NCI-H1436 (cell line): ENCODE data around the gene CPNE2.
"Not testable (repeated sequence)": the region's sequence is repeated elsewhere in the genome, so short reads cannot be mapped to it uniquely, and the experiment has no call there.

Experiments
- DNase-seq: peaks from one replicate; lab custom pipeline; 2025; lab: John Stamatoyannopoulos, UW

Gene CPNE2

DNA sequence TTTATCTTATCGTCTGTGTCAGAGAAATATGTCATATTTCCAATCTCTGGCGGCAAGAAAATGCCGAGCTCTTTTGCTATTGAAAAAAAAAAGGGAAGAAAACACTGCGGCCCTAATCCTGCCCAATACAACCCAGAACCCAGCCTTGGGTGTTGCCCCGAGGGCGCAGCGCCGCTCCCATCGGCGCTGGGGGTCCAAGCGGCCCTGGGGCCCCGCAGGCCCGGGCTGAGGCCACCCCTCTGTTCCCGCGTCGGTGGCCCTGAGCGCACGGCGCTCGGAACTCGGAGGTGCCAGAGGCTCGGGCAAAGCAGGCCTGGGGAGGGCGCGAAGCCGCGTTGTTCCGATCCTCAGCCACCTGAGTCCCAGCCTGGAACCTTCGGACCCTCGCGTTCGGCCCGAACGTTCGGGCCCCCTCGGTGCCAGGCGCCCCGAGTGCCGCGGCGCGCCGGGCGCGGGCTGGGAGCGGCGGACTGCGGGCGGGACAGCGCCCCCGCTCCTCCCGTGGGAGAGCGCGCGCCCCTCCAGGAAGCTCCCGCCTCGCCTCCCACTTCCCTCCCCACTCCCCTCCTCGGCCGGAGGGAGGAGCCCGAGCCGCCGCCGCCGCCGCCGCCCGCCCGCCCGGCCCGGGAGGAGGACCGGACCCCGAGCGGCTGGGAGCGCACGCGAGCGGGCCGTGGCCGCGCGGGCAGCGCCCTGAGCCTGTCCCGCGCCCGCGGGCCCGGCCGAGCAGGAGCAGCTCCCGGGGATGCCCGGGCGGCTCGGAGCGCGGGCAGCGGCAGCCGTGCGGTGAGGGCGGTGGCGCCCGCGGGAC lies at the start of gene CPNE2:
CPNE2 (plus strand) TSS at position 609 of the 811 bp plus-strand sequence. CDS start 18,160 bp downstream, outside the sequence.
- peak; percentile 77 for DNase-seq

DNA sequence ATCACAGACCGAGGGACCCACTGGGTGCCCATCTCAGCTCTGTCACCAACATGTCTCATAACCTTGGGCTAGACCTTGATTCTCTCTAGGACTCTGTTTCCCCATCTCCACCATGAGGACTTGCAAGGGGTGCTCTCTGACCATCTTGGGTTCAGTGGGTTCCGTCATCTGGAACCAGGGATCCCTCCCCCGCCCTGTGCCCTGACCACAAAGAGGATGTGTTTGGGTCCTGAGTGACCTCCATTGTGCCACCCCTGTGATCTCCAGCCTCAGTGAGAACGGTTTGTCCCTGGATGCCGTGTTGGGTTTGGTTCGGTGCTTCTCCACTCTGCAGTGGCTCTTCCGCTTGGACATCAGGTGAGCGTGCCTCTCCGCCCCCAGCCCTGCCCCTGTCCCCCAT lies 49.1 kb upstream of the CPNE2 start:
- DNase-seq = no peak

DNA sequence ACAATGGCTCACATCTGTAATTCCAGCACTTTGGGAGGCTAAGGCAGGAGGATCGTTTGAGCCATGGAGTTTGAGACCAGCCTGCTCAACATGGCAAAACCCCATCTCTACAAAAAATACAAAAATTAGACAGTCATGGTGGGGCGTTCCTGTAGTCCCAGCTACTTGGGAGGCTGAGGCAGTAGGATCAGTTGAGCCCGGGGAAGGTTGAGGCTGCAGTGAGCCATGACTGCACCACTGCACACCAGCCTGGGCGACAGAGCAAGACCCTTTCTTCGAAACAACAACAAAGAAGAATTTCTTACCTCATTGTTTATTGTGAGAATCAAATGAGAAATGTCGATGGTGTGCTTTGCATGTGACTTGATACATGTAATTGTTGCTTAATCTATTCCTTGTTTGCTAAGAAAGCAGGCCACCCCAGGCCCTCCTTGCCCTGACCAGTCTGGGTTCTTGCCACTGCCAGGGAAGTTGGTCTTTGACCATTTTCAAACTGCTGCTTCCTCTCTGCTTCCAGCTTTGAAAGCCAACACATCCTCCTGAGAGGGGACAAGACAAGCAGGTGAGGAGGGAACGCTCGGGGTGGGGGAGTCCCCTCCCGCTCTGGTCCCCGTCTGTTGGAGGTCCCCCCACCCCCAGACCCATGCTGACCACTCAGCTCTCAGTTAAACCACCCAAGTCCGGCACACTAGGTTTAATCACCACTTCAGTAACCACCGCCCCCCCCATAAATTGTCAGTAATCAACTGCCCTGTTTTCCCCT lies 47.3 kb upstream of the CPNE2 start:
- no peak for DNase-seq

DNA sequence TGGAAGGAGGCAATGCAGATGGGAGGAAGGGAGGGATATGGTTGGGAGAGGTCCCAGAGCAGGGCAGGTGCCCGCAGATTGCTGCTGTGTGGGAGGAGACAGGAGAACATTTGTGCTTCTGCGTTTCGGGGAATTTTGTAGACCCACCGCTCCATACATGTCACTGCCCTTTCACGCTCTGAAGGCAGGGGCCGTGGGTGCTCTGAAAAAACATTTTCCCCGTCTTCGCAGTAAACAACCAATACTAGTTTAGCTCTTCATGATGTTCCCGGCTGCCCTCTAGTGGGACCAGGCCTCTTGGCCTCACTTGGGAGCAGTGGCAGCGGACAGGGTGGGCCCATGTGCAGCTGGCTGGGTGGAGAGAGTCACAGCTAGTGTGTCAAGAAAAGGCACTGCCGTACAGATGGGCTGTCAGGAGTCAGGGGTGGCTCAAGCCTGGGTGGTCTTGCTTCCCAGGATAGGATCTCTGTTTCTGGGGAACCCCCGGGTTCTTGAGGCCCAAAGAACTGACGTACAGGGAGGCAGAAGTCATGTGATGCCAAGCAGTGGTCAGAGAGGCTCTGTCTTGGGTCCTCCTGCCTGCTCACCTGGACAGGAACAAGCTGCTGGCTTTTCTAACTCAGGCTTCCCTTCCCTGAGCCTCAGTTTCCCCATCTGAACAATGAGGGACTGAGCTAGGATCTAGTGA lies 46.5 kb upstream of the CPNE2 start:
- DNase-seq = no peak

DNA sequence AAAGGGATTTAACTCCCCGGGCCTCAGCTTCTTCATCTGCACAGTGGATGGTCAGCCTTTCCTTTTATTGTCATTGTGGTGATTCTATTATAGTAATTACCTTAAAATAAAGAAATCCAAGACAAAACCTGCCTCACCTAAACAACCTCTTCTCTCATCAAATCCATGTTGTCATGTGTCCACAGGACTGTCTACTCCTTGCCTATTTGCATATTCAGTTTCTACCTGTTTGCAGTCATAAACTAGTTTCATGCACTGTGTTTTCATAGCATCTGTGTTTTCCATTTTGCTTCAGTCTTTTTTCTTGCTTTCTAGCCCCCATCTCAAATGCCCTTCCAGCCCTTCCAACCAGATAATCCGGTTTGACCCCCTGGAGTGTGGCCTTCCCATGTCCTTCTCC lies 44.3 kb upstream of the CPNE2 start:
- DNase-seq = no peak

DNA sequence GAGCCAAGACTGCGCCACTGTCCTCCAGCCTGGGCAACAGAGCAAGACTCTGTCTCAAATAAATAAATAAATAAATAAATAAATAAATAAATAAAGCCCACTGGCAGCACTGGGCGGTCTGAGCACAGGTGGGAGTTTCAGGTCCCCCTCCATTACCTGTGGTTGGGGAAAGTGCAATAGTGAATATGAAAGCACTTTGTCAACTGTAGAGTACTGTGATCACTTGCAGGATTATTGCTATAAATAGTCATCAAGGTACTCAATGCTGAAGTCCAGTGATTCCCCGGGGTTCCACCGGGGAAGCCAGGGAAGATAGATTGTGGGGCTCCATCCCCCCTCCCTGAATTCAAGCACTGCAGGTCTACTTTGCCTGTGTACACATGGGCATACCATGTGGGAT lies 42.7 kb upstream of the CPNE2 start:
- no peak for DNase-seq

DNA sequence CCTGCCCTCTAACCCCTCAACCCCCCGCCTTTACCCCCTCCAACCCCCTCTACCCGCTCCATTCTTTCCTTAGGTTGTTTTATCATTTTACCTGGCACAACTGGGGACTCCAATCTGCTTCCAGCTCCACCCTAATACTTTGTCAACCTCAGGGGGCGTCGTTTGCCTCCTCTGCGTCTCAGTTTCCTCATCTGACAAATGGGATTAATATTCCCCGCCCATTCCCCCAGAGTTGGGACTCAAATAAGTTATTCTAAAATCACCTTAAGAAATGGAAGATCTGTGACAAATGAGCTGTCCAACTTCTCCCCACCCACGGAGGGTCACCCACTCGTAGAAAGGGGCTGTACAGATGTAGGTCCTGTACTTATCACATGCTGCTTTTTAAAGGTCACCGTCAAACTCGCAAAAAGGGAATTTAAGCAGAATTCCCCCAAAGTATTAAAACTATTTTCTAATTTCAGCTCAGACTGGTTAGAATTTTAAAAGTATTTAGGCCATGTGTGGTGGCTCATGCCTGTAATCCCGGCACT lies 40.6 kb upstream of the CPNE2 start:
- DNase-seq = no peak

DNA sequence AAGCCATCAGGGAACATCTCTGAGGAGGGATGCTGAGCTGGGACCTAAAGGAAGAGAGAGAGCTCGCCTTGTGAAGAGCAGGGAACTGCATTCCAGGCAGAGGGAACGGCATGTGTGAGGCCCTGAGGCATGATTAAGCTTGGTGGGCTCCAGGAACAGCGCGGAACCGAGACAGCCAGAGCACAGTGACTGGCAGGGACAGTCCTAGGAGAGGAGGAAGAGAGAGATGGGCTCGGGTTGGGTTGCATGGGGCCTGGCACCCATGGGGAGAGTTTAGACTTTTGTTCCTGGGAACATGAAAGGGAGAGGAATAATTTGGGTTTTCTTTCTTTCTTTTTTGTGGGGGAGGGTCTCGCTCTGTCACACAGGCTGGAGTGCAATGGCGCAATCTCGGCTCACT lies 39.2 kb upstream of the CPNE2 start:
- DNase-seq = no peak

DNA sequence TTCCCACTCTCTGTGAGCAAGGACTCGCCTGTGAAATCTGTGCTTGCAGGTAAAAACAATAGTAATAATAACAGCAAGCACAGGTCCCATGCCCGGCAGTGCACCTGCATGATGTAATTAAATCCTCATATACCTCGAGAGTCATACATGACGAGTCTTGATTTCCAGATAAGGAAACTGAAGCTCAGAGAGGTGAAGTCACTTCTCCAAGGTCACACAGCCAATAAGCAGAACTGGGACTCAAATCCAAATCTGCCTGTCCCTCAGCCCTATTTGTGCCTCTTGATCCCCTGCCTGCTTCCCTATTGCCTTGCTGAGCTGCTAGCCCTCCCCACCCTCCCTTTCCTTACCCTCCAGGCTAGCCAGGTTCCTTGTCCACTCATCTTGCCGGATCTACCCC lies 38.0 kb upstream of the CPNE2 start:
- no peak for DNase-seq

DNA sequence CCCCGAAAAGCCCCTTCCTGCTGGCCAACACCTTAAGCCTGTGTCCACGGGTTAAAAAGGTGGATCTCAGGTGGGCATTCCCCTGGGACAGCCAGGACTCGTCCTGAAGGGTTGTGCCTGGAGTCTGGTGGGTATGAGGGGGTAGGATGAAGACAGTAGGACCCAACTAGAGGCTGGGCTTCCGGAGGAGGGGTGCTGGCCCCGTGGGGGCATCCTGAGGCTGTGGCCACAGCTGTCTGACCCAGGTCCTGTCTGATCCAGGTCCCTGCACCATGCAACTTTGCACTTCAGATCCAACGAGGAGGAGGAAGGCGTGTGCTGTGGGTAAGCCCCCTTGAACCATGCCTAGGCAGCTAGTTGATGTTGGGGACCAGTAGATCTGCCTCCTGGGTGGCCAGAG lies 37.6 kb upstream of the CPNE2 start:
- no peak for DNase-seq

DNA sequence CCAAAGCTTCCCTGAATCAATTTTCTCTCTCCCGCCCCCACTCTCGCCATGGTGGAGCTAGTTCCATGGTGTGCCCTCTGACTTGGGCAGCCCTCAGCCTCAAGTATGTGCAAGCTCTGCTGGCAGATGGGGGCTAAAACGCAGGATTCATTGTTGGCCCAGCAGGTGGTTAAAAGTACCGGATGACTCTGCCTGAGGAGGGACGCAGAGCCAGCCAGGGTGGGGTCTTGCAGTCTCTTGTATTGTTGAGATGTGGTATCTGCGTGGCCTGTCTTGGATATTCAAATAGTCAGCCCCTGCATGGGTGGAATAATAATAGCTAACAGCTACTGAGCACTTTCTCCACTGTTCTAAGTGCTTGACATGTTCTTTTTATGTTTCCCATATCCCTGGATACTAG lies 36.7 kb upstream of the CPNE2 start:
- no peak for DNase-seq

DNA sequence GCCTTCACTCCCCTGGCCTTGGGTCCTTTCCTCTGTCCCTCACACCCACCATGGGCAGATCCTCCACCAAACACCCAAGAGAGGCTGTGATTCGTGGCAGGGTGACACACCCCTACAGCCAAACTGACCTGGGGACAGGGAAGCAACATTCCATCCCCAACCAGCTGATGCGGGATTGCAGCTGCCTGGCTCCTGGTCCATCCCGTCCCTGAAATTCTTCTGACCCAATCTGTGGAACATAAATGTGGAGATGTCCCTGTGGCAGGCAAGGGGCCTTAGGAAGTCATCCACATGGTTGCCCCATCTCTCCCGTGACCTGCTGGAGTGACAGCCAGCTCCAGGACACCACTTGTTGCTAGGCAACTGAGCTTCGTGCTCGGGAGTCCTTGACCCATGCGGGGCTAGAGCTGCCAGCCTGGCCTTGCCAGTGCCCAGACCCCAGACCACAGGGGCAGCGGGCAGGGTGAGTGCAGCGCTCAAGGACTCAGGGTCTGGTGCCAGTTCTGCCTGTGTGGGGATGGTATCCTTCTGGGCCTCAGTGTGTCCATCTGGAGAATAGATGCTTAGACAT lies 34.0 kb upstream of the CPNE2 start:
- DNase-seq = no peak

DNA sequence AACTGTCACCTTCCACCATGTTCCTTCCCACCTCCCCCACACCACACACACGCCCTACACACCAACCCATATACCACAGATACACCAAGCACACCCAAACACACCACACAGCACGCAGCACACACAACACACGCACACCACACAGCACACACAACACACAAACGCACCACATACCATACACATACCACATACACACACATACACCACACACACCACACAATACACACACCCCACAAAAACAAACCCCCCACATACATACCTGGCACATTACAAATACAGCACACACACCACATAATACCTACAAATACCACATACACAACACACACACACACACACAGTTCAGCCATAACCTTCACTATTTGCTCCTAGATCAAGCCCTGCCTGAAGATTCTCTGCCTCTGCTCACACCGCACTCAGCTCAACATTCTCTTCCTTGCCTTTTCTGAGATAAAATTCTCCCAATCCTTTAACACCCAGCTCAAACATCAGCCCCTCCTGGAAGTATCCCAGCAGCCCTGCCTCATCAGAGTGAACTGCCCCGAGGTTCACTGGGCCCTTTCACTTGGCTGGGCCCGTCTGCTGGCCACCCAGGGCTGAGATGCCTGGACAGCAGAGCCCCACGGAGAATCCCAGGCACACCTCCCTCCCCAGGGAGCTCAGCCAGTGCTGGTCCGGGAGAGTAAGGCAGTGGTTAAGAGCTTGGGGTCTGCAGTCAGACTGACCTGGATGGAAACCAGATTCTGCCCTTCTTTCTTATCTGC lies 31.9 kb upstream of the CPNE2 start:
- no peak for DNase-seq

DNA sequence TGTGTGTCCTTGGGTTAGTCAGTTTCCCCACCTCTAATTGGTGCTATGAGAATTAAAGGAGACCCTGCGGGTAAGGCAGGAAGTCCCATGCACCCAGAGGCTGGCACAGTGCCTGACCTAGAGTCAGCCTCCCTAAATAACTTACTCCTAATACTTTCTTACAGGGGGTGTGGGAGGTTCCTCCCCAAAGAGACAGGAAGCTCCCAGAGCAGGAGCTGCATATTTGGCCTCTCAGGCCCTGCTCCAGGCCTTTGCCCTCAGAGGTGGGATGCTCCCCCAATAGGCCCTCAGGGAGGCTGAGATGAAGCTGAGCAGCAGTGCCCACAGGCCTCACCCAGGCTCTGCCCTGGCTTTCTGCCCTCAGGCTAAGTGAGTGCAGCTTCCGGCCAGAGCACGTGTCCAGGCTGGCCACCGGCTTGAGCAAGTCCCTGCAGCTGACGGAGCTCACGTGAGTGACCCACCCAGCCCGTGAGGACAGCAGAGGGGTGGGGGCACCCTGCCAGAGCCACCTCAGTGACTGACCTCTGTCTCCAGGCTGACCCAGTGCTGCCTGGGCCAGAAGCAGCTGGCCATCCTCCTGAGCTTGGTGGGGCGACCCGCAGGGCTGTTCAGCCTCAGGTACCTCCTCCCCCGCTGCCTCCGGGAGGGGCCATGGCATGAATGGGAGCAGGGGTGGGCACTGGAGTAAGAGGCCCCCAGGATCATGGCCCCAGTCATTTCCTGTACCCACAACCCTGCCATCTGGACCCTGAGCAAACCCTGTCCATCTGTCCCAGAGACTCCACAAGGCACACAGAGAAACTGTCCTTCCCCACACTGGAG lies 31.1 kb upstream of the CPNE2 start:
- DNase-seq = no peak

DNA sequence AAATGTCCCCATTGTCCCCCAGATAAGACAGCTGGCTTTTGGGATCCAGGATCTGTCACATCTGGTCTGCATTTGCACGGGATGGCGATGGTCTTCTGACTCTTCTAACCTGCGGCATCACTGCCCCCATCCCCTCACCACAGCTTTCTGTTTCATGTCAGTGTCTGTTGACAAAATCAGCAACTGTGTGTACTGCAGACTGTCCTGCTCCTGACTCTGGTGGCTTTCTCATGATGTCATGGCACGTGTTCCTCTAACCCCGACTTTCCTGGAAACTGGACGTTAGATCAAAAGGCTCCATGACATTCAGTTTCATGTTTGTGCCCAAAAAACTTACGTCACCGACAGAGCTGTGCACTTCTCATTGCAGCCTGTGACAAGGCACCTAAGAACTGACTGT lies 30.1 kb upstream of the CPNE2 start:
- no peak for DNase-seq

DNA sequence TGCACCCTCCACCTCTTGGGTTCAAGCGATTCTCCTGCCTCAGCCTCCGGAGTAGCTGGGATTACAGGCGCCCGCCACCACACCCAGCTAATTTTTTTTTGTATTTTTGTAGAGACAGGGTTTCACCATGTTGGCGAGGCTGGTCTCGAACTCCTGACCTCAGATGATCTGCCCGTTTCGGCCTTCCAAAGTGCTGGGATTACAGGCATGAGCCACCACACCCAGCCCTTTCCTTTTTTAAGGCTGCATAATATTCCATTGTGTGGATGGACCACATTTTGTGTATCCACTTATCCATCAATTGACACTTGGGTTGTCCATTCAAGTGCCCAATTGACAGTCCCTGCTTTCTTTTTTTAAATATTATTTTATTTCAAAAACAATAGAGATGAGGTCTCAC lies 29.2 kb upstream of the CPNE2 start:
- DNase-seq = not testable (repeated sequence)

DNA sequence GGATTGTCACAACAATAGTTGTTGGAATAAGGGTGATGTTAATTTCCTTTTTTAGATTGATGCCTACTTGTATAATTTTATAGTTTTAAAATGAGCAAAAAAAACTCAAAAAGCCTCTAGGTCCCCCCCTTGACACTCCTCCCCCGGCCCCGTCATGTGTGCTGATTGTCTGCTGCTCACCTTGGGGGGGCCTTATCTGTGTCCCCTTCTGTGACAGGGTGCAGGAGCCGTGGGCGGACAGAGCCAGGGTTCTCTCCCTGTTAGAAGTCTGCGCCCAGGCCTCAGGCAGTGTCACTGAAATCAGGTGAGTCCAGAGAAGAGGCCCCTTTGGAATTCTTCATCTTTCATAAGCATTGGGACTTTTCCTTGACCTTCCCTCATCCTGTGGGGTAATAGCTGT lies 27.4 kb upstream of the CPNE2 start:
- no peak for DNase-seq

DNA sequence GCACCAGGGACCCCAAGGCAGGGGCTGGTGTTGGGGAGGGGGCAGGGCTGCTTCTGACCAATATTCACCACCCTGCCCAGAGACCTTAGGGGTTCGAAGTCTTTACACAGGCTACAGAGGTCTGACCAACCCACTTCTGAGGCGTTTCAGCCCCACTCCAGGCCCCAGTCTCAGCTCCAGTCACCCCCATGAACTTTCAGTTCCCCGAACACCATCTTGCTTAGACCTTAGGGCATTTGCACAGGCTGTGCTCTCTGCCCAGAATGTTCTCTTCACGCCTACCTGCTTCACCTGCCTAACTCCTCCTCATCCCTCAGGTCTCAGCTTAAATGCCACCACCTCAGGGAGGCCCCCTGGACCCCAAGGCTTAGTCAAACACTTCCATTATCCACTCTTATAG lies 25.8 kb upstream of the CPNE2 start:
- DNase-seq = no peak

DNA sequence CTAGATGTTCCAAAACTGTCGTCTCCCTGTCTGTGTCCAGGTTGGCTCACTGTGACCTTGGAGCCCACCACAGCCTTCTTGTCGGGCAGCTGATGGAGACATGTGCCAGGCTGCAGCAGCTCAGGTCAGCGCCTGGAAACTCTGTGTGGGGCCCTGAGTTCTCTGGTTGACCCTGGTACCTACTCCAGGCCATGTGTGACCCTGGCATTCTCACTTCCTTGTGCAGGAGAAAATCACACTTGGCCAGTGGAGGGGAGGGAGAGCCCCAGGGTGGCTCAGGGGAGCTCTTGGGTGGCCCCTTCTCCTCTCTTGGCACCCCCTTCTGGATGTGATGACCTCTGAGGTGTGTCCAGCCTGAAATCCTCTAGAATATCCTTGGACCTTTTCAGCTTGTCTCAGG lies 25.0 kb upstream of the CPNE2 start:
- no peak for DNase-seq

DNA sequence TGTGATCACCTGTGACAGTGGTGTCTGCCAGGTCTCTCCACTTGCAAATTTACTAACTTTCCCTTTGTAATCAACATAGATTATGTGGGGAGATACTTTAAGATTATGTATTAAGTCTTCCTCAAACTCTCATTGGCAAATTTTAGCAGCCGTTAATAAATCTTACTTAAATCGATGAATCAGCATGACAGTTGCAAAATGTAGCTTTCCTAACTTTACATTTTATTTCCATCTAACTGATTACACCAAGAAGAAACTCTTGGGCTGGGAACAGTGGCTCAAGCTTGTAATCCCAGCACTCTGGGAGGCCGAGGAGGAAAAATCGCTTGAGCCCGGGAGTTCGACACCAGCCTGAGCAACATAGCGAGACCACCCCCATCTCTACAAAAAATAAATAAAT lies 23.3 kb upstream of the CPNE2 start:
- DNase-seq = no peak
